Subcutaneous abdominal adipose tissue (tissue), 5 donors: ENCODE results near the gene EPN1.
A peak's percentile ranks its signal among the peaks of the same experiment; 100 is the strongest.

ENCODE experiments used
- H3K27ac ChIP-seq: one replicate; pipeline ENCODE4 v1.7.0; 2013; ENCODE audit warnings: low read depth, mild to moderate bottlenecking, inconsistent platforms, low read length, moderate library complexity
- H3K27me3 ChIP-seq, 5 donors: one replicate each; pipeline ENCODE4 v1.7.0; 2013; ENCODE audit warnings: low read length in 5 of 5, inconsistent platforms in 1 of 5; ENCODE audit not compliant: control insufficient read depth in 5 of 5, insufficient read depth in 4 of 5
- H3K36me3 ChIP-seq, 5 donors: one replicate each; pipeline ENCODE4 v1.7.0; 2013; ENCODE audit warnings: low read length in 5 of 5; ENCODE audit not compliant: control insufficient read depth in 5 of 5, insufficient read depth in 5 of 5
- H3K4me1 ChIP-seq, 5 donors: one replicate each; pipeline ENCODE4 v1.7.0; 2013; ENCODE audit warnings: low read length in 5 of 5, mild to moderate bottlenecking in 3 of 5, moderate library complexity in 1 of 5; ENCODE audit not compliant: control insufficient read depth in 5 of 5, insufficient read depth in 5 of 5
- H3K4me3 ChIP-seq, 5 donors: one replicate each; pipeline ENCODE4 v1.7.0; 2013; ENCODE audit warnings: low read length in 5 of 5, low read depth in 1 of 5
- H3K9ac ChIP-seq, 5 donors: one replicate each; pipeline ENCODE4 v1.7.0; 2013; ENCODE audit warnings: low read length in 5 of 5, mild to moderate bottlenecking in 4 of 5, moderate library complexity in 3 of 5
- H3K9me3 ChIP-seq, 5 donors: one replicate each; pipeline ENCODE4 v1.7.0; 2013; ENCODE audit warnings: low read length in 5 of 5; ENCODE audit not compliant: control insufficient read depth in 5 of 5
- donor health status: healthy.
- donor health status: healthy.
- donor health status: healthy.
- donor health status: healthy.
- donor health status: healthy.

The EPN1 gene

GRCh38 chr19:55699221-55699620, 24.2 kb downstream of the EPN1 start:
- no peaks in the 10 kb centered on the region for H3K27me3 ChIP-seq
- peaks cover 0 to 3% (median 0%) of the 10 kb centered on the region in 5 donors for H3K9me3 ChIP-seq
- peaks cover 0 to 4% (median 2%) of the 10 kb centered on the region in 5 donors for H3K4me1 ChIP-seq
- H3K27ac ChIP-seq = no peak overlapping the region
- no peak overlapping the region for H3K9ac ChIP-seq
- H3K36me3 ChIP-seq = peaks cover 0 to 57% (median 48%) of the 10 kb centered on the region in 5 donors
- no peak overlapping the region for H3K4me3 ChIP-seq

DNA sequence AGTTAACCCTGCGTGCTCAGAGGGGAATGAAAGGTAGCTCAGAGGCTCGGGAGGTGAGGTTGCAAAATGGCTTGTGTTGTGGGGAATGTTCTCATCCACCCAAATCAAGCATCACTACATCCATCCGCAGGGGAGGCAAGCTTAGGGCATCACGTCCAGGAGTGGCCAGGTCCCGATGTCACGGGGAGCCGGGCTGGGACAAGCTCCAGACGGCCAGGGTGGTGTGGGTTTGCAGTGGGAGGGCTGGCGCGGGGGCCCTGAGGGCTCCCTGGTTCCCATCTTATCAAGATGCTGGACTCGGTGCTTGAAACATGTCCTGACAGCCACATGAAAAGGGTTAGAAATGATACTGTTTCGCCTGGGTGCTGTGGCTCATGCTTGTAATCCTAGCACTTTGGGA, 25.8 kb downstream of the EPN1 start:
- H3K4me3 ChIP-seq = no peak overlapping the region
- H3K4me1 ChIP-seq = peaks cover 0 to 4% (median 0%) of the 10 kb centered on the region in 5 donors
- H3K27me3 ChIP-seq = no peaks in the 10 kb centered on the region
- H3K9ac ChIP-seq = no peak overlapping the region
- H3K27ac ChIP-seq = no peak overlapping the region
- peaks cover 0 to 47% (median 32%) of the 10 kb centered on the region in 5 donors for H3K36me3 ChIP-seq
- H3K9me3 ChIP-seq = peaks cover 0 to 3% (median 0%) of the 10 kb centered on the region in 5 donors

DNA sequence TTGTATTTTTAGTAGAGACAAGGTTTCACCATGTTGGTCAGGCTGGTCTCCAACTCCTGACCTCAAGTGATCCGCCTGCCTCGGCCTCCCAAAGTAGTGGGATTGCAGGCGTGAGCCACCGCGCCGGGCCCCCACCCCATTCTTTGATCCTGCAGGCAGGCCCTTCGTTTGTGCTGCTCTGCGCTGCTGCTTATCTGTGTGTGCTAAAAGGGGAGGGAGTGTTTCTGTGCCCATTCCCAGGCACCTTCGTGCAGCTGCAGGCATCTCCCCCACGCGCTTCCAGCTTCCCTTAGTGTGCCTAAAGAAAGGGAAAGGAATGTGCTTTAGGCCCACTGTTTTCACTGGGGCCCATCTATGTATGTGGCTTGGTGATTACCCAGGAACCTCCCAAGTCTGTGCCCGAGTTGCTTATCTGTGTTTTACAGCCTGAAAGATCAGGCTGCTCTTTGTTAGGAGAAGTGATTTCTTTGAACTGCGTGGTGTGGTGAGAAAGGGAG, 27.2 kb downstream of the EPN1 start:
- Histone ChIP-seq H3K27ac (no peak overlapping the region), H3K9me3 (peaks cover 0 to 3% (median 0%) of the 10 kb centered on the region in 5 donors), H3K36me3 (peaks cover 0 to 33% (median 19%) of the 10 kb centered on the region in 5 donors), H3K4me1 (peaks cover 0 to 4% (median 0%) of the 10 kb centered on the region in 5 donors), H3K4me3 (no peak overlapping the region), H3K9ac (no peak overlapping the region), H3K27me3 (no peaks in the 10 kb centered on the region)

DNA sequence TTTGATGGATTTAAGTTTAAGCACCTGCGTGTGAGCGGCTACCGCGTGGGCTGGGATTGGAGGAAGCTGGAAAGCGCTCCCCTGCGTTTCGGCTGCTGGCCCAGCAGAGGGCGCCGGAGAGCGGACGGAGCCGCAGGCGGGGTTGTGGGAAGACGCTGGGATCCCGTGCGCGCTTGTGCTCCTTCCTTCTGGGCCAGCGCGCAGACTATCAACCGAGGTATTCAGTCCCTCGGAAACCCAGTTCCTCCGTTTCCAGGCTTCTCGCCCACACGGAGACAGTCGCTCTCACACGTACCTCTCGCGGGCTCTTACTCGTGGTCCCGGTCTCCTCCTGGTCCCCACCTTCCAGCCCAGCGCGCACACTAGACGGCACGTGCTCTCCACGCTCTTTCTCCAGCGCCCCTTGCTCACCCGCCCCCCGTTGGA, 28.8 kb downstream of the EPN1 start:
- H3K27ac ChIP-seq = no peak overlapping the region
- H3K4me1 ChIP-seq = peaks cover 0 to 4% (median 0%) of the 10 kb centered on the region in 5 donors
- H3K9ac ChIP-seq = no peak overlapping the region
- peak overlapping the region in 1 of 5 donors; percentile 17 for H3K4me3 ChIP-seq
- H3K36me3 ChIP-seq = peaks cover 0 to 21% (median 13%) of the 10 kb centered on the region in 5 donors
- peaks cover 0 to 3% (median 0%) of the 10 kb centered on the region in 5 donors for H3K9me3 ChIP-seq
- no peaks in the 10 kb centered on the region for H3K27me3 ChIP-seq

GRCh38 chr19:55704494-55705245, 29.6 kb downstream of the EPN1 start:
- no peak overlapping the region for H3K4me3 ChIP-seq
- no peaks in the 10 kb centered on the region for H3K27me3 ChIP-seq
- H3K36me3 ChIP-seq = peaks cover 0 to 14% (median 11%) of the 10 kb centered on the region in 5 donors
- H3K9ac ChIP-seq = no peak overlapping the region
- H3K4me1 ChIP-seq = peaks cover 0 to 4% (median 0%) of the 10 kb centered on the region in 5 donors
- H3K9me3 ChIP-seq = peaks cover 0 to 3% (median 0%) of the 10 kb centered on the region in 5 donors
- no peak overlapping the region for H3K27ac ChIP-seq

DNA sequence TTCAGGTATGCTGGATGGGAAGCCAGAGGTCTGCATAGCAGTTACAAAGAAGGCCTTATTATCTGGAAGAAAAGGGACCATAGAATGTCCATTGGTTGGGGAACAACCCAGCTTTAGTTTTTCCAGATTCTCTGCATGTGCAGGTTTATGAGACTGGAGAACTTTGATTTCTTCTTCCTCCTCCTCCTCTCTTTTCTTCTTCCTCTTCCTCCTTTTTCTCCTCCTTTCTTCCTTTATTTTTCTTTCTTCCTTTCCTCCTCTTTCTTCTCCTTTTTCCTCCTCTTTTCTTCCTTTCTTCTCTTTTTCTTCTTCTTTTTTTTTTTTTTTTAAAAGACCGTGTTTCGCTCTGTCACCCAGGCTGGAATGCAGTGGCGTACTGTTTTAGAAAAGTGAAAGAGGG, 30.9 kb downstream of the EPN1 start:
- Histone ChIP-seq H3K36me3 (peaks cover 0 to 6% (median 6%) of the 10 kb centered on the region in 5 donors), H3K4me1 (peaks cover 0 to 4% (median 0%) of the 10 kb centered on the region in 5 donors), H3K9ac (no peak overlapping the region), H3K9me3 (peaks cover 0 to 3% (median 0%) of the 10 kb centered on the region in 5 donors), H3K4me3 (no peak overlapping the region), H3K27ac (no peak overlapping the region), H3K27me3 (no peaks in the 10 kb centered on the region)

DNA sequence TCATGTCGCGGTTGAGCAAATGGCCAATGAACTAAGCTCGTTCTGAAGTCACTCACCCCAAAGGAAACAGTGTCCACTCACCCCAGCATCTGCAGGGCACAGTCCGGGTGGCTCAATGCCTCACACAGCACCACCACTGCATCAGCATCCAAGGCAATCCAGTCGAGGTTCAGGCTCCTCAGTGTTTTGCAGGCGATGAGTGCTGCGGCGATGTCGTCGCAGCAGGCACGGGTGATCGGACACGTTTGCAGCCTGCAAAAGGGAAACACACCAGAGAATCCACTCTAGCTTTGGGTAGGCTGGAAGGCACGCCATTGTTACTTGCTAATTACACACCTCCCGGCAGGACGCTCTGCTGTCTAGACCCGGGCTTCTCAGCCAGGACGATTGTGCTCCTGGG, 36.7 kb downstream of the EPN1 start:
- Histone ChIP-seq H3K27me3 (peaks cover 6 to 15% (median 9%) of the 10 kb centered on the region in 5 donors), H3K4me3 (no peak overlapping the region), H3K9ac (no peak overlapping the region), H3K27ac (no peak overlapping the region), H3K36me3 (no peaks in the 10 kb centered on the region), H3K4me1 (no peaks in the 10 kb centered on the region), H3K9me3 (no peaks in the 10 kb centered on the region)

GRCh38 chr19:55712804-55713631, 38.0 kb downstream of the EPN1 start:
- H3K4me1 ChIP-seq = no peaks in the 10 kb centered on the region
- H3K36me3 ChIP-seq = no peaks in the 10 kb centered on the region
- H3K27me3 ChIP-seq = peaks cover 8 to 23% (median 13%) of the 10 kb centered on the region in 5 donors
- H3K4me3 ChIP-seq = no peak overlapping the region
- H3K9me3 ChIP-seq = no peaks in the 10 kb centered on the region
- H3K27ac ChIP-seq = no peak overlapping the region
- no peak overlapping the region for H3K9ac ChIP-seq

DNA sequence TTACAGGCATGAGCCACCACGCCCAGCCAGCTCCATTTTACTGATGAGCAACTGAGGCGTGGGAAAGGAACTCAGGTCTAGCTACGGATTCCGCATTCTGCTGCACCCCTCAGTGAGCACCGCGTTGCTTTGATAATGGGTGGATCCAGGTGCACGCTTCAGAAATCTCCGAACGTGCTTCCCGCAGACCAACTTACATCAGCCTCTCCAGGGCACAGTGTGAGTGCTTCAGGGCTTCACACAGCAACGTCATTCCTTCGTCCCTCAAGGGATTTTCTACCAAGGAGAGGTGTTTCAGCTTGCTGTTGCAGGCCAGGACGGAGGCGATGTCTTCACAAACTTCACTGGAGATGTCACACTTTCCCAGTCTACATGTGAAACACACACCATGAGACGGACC, 41.5 kb downstream of the EPN1 start:
- H3K9ac ChIP-seq = no peak overlapping the region
- peaks cover 9 to 36% (median 22%) of the 10 kb centered on the region in 5 donors for H3K27me3 ChIP-seq
- H3K36me3 ChIP-seq = no peaks in the 10 kb centered on the region
- H3K4me1 ChIP-seq = no peaks in the 10 kb centered on the region
- H3K27ac ChIP-seq = no peak overlapping the region
- peaks cover 0 to 10% (median 4%) of the 10 kb centered on the region in 5 donors for H3K9me3 ChIP-seq
- no peak overlapping the region for H3K4me3 ChIP-seq
